Bronchial epithelial cell (primary cell): ENCODE data around the gene ITGAD. TPM values are rescaled to one million over a fixed set of nuclear protein-coding genes. Genes with fewer than 3 reads are reported as not detected.

Source experiments
- DNase-seq: peaks from one replicate; pipeline ENCODE4 v3.0.0-alpha.2; 2010; ENCODE audit warnings: low read depth
- FAIRE-seq: peaks from 2 replicates; lab custom pipeline; 2011; peaks lifted over from hg19 to GRCh38; lab: Jason Lieb, UNC
- H3K27me3 ChIP-seq: 2 replicates; pipeline ENCODE4 v1.5.1; 2011; ENCODE audit warnings: low read length; ENCODE audit not compliant: control insufficient read depth, insufficient read depth
- H3K36me3 ChIP-seq: 2 replicates; pipeline ENCODE4 v1.5.1; 2011; ENCODE audit warnings: low read length; ENCODE audit not compliant: control insufficient read depth, insufficient read depth
- H3K4me3 ChIP-seq: 2 replicates; pipeline ENCODE4 v1.5.1; 2011; ENCODE audit warnings: mild to moderate bottlenecking, low read depth, low read length, control low read depth
- total RNA-seq: library from RNA; depleted of rRNA; stranded (reverse); fragments of >200 nt; gene quantifications from 2 replicates; pipeline ENCODE4 v1.2.1, GENCODE V29; 2014
- TF ChIP-seq, protein P1 (sequence below): IDR thresholded peaks from 2 replicates; pipeline ENCODE4 v1.5.1; 2011; ENCODE audit warnings: mild to moderate bottlenecking, moderate library complexity, low read length, control low read depth, inconsistent platforms; ENCODE audit not compliant: insufficient read depth, severe bottlenecking

Gene ITGAD
- total RNA-seq, 1 donor from 2014 or later = not detected

DNA sequence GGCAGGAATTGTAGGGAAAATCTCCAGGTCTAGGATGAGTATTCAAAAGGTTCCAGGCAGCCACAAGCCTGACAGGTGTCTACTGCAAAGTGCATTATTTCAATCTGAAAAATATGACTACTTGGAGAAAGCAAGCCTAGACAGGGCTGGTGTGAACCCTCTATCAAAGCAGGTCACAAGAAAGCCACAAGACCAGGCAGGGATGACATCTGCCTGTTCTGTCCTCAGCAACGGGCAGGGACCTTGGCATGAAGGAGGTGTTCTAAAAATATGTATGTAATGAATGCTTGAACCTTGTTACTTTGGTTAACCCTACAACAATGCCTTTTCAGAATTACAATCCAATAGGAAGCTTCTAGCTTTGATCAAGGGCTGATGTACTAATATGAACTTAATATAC is 36.2 kb downstream of the ITGAD start:
- H3K27me3 ChIP-seq = no peaks in the 10 kb centered on the region
- no peak for DNase-seq
- FAIRE-seq = no peak
- H3K36me3 ChIP-seq = no peaks in the 10 kb centered on the region
- H3K4me3 ChIP-seq = no peak overlapping the region
- TF ChIP-seq, protein P1, sequence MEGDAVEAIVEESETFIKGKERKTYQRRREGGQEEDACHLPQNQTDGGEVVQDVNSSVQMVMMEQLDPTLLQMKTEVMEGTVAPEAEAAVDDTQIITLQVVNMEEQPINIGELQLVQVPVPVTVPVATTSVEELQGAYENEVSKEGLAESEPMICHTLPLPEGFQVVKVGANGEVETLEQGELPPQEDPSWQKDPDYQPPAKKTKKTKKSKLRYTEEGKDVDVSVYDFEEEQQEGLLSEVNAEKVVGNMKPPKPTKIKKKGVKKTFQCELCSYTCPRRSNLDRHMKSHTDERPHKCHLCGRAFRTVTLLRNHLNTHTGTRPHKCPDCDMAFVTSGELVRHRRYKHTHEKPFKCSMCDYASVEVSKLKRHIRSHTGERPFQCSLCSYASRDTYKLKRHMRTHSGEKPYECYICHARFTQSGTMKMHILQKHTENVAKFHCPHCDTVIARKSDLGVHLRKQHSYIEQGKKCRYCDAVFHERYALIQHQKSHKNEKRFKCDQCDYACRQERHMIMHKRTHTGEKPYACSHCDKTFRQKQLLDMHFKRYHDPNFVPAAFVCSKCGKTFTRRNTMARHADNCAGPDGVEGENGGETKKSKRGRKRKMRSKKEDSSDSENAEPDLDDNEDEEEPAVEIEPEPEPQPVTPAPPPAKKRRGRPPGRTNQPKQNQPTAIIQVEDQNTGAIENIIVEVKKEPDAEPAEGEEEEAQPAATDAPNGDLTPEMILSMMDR = no peak

DNA sequence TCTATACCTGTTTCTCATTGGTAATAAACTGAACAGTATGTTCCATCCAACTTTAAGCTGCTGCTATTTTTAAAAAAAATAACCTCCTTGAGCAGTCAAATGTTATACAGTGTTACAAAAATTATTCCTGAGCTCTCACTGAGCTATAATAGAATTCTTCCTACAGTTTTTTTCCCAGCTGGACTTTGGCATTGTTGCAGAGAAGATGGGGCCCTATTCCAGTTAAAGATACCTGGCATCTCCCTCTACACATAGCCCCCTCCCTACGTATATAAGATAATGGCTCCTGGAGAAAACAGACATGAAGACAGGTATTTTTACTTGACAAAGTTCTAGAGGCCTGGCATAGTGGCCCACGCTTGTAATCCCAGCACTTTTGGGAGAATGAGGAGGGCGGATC is 36.7 kb downstream of the ITGAD start:
- no peaks in the 10 kb centered on the region for H3K27me3 ChIP-seq
- FAIRE-seq (no peak), DNase-seq (no peak)
- no peak overlapping the region for H3K4me3 ChIP-seq
- TF ChIP-seq, protein P1 = no peak
- H3K36me3 ChIP-seq = no peaks in the 10 kb centered on the region

DNA sequence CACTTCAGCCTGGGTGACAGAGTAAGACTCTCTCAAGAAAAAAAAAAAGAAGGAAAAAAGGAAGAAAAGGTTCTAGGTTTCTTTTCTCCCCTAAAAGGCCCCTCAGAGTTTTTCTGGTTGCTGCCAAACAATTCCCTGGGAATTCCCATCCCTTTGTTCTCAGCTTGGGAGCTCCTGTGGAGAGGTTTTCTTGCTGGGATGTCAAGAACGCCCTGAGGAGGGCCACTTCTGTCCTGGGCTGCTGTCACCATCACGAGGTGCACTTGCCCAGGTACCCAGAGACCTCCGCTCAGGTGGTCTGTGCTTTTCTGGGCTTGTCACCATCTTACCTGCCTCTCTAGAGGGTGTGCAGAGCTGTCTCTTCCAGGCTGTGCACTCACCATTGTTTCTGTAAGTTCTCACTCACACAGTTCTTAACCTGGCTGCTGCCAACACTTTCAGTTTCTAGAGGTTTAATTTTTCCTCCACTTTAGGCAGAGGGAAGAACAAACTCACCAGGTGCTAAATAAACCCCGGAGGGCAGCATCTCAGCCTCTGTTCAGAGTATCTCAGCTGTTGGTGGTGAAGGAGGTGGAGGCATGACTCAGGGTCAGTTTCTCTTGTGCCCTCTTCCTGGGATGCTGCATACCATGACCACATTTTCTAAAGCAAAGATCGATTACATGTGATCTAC is 37.4 kb downstream of the ITGAD start:
- Histone ChIP-seq H3K27me3 (no peaks in the 10 kb centered on the region), H3K36me3 (no peaks in the 10 kb centered on the region), H3K4me3 (no peak overlapping the region)
- FAIRE-seq = no peak
- TF ChIP-seq, protein P1 = no peak
- peak; percentile 34 for DNase-seq

DNA sequence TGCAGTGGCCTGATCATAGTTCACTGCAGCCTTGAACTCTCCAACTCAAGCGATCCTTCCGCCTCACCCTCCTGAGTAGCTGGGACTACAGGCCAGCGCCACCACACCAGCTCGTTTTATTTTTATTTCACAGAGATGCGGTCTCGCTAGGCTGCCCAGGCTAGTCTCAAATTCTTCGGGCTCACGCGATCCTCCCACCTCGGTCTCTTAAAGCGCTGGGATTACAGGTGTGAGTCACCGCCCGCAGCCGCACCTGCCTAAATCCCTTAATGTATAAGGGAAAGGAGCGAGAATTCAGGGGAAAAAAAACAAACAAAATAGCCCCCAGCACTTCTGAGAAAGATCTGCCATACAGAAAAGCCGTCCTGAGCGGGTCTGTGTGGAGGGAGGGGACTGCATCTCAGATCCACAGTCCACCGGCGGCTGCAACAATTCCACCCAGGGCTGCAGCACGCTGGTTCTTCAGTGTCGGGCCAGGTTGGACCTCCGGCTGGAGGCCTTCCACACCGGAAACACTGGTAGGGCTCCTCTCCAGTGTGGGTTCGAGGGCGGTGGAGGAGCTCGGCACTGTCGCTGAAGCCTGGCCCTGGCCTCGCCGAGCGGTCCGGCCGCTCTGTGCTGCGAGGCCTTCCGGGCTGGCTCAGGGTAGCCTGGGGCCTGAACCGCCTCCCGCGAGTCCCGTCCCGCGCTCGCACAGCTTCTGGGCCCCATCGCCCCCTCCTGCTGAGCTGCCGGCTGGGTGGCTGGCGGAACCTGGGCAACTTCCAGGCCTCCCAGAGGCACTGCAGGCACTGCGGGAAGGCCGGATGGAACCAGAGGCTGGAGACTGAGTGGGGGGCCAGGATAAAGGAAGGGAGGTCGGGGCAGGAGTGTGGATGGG is 42.4 kb downstream of the ITGAD start:
- FAIRE-seq = no peak
- DNase-seq = no peak
- no peak overlapping the region for H3K4me3 ChIP-seq
- TF ChIP-seq, protein P1 = no peak
- H3K36me3 ChIP-seq = no peaks in the 10 kb centered on the region
- no peaks in the 10 kb centered on the region for H3K27me3 ChIP-seq

DNA sequence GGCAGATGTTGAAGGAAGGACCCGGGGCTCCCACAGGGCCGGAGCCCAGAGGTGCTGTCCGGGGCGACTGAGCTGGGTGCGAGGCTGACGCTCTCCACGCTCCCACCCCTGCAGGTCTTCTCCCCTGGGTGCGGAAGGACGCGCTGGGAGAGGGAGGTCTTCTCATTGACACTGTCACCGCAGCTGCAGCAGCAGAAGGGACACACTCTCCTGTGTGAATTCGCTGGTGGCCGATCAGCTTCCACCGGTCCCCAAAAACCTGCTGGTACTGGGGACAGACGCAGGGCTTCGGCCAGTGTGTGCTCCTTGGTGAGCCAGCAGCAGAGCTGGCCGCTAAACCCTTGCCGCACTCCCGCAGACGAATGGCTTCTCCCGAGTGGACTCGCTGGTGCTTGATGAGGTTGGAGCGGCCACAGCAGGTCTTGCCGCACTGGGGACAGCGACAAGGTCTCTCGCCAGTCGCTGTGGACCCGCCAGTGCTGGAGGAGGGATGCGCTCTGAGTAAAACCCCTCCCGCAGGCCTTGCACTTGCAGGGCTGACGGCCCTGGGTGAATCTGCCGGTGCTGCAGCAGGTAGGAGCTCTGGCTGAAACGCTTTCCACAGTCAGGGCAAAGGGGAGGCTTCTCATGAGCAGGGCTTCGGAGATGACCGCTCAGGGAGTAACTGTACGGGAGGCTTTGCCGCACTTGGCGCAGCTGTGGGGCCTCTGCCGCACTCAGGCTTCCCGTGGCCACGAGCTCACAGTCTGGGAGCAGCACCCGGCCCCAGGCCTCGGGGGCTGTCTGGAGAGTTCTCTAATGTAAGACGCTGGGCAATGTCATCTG is 43.3 kb downstream of the ITGAD start:
- no peak overlapping the region for H3K4me3 ChIP-seq
- FAIRE-seq (no peak), DNase-seq (no peak)
- H3K27me3 ChIP-seq = no peaks in the 10 kb centered on the region
- TF ChIP-seq, protein P1 = no peak
- no peaks in the 10 kb centered on the region for H3K36me3 ChIP-seq
